HG02678 (cell line): Measurements from ENCODE around the gene RDH11.
"Not testable (repeated sequence)": the region's sequence is repeated elsewhere in the genome, so short reads cannot be mapped to it uniquely, and the experiment has no call there.

ENCODE experiments used
- ATAC-seq: cut with Tn5 transposase; IDR thresholded peaks from one replicate; pipeline ENCODE4 v1.9.1; 2021; ENCODE audit warnings: mild to moderate bottlenecking, moderate library complexity; ENCODE audit not compliant: unreplicated experiment

The RDH11 gene, protein sequence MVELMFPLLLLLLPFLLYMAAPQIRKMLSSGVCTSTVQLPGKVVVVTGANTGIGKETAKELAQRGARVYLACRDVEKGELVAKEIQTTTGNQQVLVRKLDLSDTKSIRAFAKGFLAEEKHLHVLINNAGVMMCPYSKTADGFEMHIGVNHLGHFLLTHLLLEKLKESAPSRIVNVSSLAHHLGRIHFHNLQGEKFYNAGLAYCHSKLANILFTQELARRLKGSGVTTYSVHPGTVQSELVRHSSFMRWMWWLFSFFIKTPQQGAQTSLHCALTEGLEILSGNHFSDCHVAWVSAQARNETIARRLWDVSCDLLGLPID

DNA sequence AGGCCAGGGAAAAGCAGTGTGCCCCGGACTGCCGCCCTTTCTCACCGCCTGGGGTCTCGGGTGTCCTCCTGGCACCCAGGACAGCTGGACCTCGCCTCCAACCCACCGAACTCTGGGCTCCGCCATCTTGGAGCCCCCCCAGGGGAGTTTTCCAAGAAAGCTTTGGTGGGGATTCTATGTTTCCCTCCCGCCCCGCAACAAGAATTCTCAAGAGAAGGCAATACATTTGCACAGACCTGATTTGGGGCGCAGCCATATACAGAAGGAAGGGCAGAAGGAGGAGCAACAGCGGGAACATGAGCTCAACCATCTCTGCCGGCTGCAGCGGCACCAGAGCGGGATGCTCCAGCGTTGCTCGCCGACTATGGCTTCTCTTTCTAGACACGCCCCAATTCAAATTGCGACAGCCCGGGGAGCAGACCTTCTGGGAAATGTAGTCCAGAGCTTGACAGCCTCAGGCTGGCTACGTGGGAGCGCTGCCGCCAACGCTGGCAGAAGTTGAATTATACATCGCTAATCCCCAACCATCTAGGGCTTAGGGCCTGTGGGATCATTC, at the start of gene RDH11:
Gene RDH11, minus strand, starts transcription at position 371 of the 556 bp plus-strand sequence. Its CDS starts 61 bp downstream, at position 310.
- ATAC-seq, result peak; percentile 88

DNA sequence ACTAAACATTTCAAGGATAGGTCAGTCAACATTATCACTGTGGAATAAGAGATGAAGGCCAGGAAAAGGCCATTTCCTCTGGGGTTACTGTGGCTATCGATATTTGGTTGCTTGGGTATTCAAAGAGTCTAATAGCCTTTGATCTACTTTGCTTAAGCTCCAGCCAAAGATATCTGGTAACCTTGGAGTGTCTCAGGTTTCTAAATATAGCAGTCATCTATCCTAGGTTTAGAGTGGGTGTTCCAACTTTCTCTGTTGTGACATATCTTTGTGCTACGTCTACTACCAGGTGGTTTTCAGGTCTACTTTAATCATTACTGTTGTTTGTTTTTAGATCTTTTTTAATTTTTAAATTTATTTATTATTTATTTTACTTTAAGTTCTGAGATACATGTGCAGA, 48.5 kb upstream of the RDH11 start:
- no peak for ATAC-seq

DNA sequence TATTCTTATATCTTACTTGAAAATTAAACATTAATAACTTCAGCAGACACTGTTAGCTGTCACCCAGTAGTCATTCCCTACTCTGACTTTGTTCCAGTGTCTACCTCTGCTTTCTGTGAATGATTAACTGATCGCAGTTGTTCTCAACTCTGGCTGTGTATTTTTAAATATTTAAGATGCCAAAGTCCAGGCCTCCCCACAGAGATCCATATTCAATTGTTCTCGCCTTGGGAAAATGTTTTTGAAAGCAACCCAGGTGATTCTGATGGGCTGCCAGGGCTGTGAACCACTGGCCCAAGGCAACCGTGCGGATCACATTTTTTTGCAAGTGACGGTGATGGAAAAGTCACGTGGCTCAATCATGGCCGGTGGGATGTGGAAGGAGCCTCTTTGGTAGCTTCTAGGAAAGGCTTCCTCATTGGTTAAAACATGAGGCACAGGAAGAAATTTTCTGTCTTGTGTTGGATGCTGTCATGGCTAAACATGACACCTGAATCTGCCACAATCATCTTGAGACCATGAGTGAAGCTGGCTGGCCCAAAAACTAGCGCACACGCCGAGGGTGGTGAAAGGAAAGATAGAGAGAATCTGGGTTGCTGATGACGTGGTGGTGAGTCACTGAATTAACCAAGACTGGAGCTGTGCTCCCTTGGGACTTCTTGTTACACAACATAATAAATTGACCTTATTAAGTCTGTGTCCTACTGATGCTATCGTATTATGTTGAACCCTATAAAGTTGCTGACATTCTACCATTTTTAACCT, 43.4 kb upstream of the RDH11 start:
- ATAC-seq, result no peak

DNA sequence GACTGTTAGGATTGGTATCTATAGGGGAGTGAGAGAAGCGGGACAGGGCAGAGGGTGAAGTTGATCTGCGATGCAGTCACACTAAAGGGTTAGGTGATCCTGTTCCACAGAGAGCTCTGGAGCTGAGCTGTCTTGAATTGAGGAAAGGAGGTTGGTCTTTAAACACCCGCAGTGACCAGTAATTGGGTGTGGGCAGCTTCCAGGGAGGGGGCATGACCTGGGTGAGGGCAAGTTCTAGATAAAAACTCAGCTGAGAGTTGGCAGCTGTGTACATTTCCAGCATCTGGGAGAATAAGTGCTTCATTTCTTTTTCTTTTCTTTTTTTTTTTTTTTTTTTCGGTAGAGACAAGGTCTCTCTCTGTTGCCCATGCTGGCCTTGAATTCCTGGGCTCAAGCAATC, 41.2 kb upstream of the RDH11 start:
- ATAC-seq, result no peak

DNA sequence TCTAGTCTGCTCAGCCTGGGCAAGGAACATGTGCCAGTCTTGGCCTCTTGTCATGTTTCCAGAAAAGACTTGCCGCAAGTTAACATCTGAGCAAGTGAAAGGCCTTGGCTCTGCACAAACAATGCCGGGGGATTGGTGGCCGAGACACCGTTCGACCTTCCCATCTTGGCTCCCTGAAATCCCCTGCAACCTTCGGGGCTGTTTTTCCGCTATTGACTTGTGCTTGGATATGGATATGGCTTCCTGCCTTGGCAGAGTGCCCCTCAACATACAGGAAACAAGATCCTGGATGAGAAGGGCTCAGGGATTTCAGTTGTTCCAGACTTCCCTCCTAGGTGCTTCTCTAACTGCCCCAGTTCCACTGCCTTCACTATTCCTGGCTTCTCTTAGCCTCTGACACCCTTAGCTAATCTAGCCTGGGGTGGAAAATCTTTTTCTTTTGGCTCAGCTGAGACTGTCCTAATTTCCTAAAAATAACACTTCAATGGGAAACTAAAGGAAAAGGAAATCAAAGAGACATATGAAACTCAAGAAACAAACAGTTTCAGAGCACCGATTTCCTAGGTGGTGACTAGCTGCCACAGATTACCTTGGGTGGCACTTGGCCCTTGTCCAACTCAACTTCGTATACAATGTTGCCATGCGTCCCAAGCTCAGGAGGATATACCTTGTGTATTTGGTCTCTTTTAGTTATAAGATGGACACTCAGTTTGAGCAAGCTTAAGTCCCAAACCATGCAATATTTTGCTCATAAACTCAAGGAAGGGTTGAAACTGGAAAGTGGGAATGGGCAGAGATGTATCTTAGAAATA, 40.0 kb upstream of the RDH11 start:
- ATAC-seq, result no peak

DNA sequence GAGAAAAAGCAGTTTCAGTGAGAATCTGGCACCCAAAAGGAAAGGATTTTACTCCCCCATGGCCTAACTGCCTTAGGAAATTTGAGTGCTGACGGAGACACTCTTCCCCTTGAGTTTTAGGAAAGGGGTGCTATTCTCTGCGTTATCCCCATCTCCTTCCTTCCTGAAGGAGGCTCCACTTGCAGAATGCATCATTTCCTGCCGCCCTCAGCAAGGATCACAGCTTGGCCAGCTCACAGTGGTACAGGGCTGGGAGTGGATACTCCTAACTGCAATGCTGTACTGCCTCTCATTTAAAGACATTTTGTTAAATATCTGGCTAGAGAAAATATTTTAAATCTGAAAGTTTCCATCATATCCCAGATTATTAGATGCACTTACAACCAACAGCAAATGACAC, 39.1 kb upstream of the RDH11 start:
- ATAC-seq, result no peak

DNA sequence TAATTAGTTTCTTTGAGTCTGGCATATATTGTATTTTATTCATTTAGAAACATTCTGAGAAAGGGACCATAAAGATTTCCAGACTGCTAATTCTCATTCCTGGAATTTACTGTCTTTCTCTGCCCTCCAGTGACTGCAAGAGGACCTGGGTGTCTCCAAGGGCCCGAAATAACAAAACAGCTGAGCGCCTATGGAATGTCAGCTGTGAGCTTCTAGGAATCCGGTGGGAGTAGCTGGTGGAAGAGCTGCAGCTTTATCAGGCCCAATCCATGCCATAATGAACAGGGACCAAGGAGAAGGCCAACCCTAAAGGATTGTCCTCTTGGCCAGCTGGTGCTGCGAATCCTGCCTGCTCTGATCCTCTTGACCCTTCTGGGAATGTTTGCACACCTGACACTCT, 38.1 kb upstream of the RDH11 start:
- no peak for ATAC-seq

DNA sequence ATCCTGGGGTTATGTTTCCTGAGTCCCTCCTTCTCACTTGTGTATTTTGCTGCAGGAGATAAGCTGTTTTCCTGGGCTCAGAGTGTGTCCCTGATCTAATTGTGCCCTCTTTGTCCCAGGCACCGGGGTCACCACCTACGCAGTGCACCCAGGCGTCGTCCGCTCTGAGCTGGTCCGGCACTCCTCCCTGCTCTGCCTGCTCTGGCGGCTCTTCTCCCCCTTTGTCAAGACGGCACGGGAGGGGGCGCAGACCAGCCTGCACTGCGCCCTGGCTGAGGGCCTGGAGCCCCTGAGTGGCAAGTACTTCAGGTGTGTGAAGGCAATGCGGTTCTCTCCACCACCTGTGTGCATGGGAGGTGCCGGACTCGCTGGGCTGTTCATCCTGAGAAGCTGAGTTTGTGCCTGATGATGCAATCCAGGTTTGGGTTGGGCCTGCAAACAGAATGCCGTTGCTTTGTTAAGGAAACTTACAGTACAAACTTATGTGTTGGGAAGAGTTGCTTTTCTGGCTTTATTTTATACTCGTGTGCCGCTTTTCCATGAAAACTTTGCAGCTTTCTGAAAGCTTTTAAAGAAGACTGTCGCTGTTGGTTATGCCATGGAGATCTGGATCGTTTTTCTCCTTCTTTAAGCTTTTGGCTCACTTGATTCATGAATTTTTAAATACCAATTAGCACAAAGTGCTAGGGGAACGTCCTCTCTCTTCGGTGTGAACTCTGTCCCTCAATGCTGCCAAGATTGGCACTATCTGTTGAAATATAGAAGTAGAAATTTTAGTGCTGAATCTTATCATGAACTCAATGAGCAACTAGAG, 33.7 kb upstream of the RDH11 start:
- no peak for ATAC-seq

DNA sequence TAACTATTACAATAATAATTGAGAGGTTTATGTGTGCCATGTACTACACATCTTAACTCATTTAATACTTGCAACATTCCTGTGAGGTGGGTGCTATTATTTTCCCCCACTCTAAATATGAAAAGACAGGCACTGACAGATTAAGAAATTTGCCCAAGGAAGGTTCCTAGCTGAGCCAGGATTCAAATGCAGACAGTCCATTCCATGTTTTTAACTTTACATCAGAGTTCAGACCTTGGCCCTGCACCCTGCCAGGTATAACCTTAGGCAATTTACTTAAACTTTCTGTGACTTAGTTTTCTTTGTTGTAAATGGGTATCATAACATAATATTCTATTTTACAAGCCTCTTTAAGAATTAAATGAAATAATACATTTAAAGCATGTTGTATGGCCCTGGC, 32.7 kb upstream of the RDH11 start:
- ATAC-seq, result no peak

DNA sequence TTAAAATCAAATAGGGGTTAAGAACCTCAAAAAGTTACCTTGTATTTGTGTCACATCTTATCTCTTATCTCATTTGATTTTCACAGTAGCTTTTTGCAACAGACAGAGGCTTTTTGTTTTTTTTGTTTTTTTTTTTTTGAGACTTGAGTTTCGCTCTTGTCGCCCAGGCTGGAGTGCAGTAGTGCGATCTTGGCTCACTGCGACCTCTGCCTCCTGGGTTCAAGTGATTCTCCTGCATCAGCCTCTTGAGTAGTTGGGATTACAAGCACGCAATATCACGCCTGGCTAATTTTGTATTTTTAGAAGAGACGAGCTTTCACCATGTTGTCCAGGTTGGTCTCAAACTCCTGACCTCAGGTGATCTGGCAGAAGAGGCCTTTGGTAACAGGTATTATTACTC, 31.8 kb upstream of the RDH11 start:
- no peak for ATAC-seq

DNA sequence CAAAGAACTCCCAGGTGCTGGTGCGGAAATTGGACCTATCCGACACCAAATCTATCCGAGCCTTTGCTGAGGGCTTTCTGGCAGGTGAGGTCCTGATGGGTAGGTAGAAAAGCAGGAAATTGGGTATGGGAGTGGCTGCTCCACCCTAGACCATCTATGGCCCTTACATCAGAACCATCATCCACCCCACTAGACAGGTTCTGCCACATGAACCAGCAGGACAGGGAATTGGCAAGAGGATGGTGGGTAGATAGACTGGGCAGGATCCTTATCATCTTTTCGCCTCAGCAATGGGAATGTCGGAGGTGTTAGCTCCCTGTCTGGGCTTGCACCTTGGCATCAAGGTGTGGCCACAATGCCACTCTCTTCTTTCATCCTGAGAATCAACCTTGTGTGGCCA, 29.6 kb upstream of the RDH11 start:
- no peak for ATAC-seq

DNA sequence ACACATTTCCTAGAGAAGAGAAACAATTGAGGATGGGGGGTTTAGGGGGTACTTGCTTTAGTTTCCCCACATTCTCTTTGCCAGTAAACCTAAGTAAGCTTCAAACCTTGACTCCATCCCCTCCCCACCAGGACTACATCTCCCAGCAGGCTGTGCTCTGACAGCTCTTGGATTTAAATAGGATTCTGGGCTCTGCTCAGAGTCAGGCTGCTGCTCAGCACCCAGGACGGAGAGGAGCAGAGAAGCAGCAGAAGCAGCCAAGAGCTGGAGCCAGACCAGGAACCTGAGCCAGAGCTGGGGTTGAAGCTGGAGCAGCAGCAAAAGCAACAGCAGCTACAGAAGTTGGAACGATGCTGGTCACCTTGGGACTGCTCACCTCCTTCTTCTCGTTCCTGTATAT, 26.7 kb upstream of the RDH11 start:
- no peak for ATAC-seq

DNA sequence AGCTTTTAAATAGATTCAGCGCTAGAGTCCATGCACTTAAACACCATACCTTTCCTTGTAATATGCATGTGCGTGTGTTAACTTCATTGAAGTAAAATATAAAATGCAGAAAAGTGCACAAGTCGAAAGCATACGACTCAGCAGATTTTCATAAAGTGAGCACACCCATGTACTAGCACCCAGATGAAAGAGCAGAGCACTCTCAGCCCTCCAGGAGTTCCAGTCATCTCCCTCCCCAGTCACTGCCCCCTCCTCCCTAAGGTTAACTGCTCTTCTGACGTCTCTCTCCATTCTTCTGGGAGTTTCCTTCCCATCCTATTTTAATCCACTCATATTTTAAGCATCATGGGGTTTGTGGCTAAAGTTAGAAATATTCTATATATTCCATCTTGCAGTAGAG, 26.3 kb upstream of the RDH11 start:
- no peak for ATAC-seq

DNA sequence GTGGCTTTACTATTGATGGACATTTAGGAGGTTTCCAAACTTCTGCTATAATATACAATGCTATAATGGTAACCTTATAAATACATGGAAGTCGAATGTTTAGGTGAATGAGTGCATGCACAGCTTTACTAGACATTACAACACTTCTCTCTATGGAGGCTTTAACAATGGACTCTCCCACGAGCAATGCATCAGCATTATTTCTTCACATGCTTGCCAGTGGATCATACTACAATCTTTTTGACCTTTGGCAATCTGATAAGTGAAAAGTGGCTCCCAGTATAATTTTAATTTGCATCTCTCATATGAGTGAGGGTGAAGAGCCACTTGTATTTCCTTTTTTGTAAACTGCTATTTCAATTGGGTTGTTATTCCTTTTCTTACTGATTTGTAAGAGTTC, 24.3 kb upstream of the RDH11 start:
- ATAC-seq, result no peak

DNA sequence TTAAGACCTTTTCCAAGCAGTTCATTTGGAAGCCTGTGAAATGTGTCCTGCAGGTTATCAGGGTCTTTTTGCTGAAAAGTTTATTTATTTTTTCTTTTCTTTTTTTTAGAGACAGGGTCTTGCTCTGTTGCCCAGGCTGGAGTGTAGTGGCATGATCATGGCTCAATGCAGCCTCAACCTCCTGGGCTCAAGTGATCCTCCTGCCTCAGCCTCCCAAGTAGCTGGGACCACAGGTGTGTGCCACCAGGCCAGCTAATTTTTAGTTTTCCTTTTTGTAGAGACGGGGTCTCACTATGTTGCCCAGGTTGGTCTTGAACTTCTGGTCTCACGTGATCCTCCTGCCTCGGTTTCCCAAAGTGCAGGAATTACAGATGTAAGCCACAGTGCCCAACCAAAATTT, 23.8 kb upstream of the RDH11 start:
- not testable (repeated sequence) for ATAC-seq

DNA sequence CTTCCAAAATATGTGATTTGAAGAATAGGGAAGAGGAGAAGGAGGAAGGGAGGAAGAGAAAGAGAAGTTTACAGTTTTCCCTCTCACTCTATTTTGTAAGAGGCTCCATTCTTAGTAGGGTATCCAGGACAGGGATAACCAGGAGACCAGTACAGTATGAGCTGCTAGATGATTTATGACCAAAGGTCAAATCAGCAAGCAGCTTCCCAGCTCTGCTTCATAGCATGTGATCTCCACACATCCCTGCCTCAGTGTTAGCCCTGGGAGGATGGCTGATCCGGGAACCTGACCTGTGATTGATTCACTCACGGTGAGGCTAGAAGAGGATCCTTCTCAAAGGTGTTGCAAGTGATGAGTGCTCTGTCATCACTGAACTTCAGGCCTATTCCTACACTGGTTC, 22.7 kb upstream of the RDH11 start:
- no peak for ATAC-seq

DNA sequence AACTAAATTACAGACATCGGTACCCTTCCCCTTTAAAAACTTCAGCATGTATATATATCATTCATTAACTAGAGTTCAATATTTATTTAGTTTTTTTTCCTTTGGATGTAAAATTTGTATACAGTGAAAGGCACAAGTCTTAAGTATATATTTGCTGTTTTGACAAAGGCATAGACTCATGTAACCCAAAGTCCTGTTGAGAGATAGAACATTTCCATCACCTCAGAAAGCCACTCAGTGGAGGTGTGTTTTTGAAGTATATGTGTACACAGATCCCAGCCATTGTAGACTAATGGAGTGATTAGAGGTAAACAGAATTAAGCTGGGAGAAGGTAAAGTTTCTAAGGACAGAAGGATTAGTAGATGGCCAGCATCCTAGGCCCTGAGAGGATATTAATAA, 21.5 kb upstream of the RDH11 start:
- no peak for ATAC-seq

DNA sequence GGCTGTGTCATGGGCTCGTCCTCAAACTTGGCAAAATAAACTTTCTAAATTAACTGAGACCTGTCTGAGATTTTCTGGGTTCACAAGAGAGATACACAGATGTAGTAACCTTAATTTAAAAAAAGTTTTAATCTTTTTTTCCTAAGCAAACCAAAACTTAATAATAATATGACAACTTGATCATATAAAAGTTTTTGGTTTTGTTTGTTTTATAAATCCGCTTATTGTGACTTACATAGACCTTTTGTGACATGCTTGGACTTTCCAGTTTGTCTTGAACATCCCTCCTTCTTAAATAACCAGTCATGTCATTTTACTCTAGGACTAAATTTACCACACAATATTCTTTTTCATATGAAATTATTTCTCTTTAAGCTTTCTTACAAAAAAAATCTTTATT, 14.6 kb upstream of the RDH11 start:
- no peak for ATAC-seq

DNA sequence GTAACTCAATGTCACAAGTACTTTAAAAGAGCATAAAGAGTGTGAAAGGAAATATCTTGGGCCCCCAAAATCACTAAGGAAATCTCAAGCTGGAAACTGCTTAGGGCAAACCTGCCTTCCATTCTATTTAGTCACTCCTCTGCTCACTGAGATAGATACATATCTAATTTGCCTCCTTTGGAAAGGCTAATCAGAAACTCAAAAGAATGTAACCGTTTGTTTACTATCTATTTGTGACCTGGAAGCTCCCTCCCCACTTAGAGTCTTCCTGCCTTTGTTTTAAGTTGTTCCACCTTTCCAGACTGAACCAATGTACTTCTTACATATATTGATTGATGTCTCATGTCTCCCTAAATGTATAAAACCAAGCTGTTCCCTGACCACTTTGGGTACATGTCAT, 14.2 kb upstream of the RDH11 start:
- not testable (repeated sequence) for ATAC-seq

DNA sequence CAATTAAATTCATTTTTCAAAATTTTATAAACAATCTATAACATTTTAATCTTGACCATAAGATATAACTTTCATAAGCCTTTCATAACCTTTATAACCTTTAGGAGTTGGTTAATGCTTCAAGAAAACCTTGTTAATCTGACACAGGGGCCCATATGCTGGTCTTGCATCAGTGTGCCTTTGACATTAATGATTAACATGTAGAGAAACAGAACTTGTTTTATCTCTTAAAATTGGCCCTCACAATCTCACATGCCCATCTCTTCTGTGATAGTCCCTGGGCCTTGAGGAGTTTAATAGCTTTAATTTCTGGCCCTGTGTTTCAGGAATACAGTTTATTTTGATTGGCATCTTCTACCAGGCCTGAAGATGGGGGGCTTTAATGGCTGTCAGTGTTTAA, 13.8 kb upstream of the RDH11 start:
- not testable (repeated sequence) for ATAC-seq

DNA sequence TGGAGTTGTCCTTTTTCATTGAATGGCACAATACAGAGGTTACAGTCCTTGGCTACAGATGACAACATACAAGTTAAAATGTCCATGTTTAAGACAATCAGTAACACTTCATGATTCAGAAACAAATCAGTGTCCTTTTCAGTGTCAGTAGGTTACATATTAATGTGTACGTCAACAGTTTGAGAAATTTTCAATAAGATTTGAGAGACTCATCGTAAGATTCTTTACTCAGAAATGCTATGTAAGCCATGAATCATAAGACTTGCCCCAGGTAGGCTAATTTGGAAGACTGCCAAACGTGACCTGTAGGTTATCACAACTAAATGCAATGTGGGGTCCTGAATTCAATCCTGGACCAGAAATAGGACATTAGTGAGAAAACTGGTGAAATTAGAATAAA, 9.6 kb upstream of the RDH11 start:
- ATAC-seq, result no peak
